K562 (cell line): ENCODE data around the gene HIPK2.

ENCODE experiments used
- BACH1 ChIP-seq: fragments of 200-800 bp; sonication (Bioruptor generic); IDR thresholded peaks from 2 replicates; pipeline ENCODE4 v1.6.1; 2016; ENCODE audit warnings: missing genetic modification characterization, missing compliant biosample characterization
- EP300 ChIP-seq: IDR thresholded peaks from 2 replicates; pipeline ENCODE4 v1.6.1; 2012; ENCODE audit warnings: low read length, improper control_type of control experiment
- FOXM1 ChIP-seq, 2 experiments: fragments of 450-650 bp in 1 of 2; sonication (generic) in 1 of 2; formaldehyde crosslinking in 1 of 2; IDR thresholded peaks; 2 replicates each; pipeline versions ENCODE4 v1.6.1 to v1.9.0; 2017 to 2022; ENCODE audit warnings: low read depth in 2 of 2, mild to moderate bottlenecking in 2 of 2, missing genetic modification reagents in 1 of 2, moderate library complexity in 1 of 2
- HDGF ChIP-seq: fragments of 450-650 bp; IDR thresholded peaks from 2 replicates; pipeline ENCODE4 v1.6.1; 2016
- KDM4B ChIP-seq, 2 experiments: fragments of 450-650 bp in 1 of 2; sonication (generic) in 1 of 2; IDR thresholded peaks; 2 replicates each; pipeline ENCODE4 v1.6.1; 2016 to 2017; ENCODE audit warnings: borderline replicate concordance in 2 of 2, antibody characterized with exemption in 1 of 2, low read depth in 1 of 2, mild to moderate bottlenecking in 1 of 2
- LARP7 ChIP-seq: fragments of 450-650 bp; IDR thresholded peaks from 2 replicates; pipeline ENCODE4 v1.6.1; 2016
- MAFF ChIP-seq: IDR thresholded peaks from 2 replicates; pipeline ENCODE4 v1.6.1; 2012; ENCODE audit warnings: low read length, improper control_type of control experiment
- NRF1 ChIP-seq, 2 experiments: fragments of 450-650 bp; IDR thresholded peaks in 1 of 2; conservative IDR thresholded peaks in 1 of 2; 2 replicates each; pipeline ENCODE4 v1.6.1; 2014; ENCODE audit warnings: mild to moderate bottlenecking in 2 of 2
- SMAD4 ChIP-seq: fragments of 250-450 bp; sonication (Bioruptor Pico); conservative IDR thresholded peaks from 2 replicates; pipeline ENCODE4 v1.8.0; 2021; ENCODE audit warnings: inconsistent platforms, mild to moderate bottlenecking, moderate library complexity
- TEAD4 ChIP-seq, 2 experiments: sonication (generic) in 1 of 2; formaldehyde crosslinking in 1 of 2; IDR thresholded peaks; 2 replicates each; pipeline versions ENCODE4 v1.6.1 to v1.8.0; 2012 to 2022; ENCODE audit warnings: borderline replicate concordance in 1 of 2, inconsistent platforms in 1 of 2, low read length in 1 of 2, mild to moderate bottlenecking in 1 of 2, missing genetic modification reagents in 1 of 2
- XRCC4 ChIP-seq: IDR thresholded peaks from one replicate; pipeline ENCODE4 v1.6.1; 2011; ENCODE audit not compliant: insufficient read depth, insufficient read length; ENCODE audit errors: extremely low read depth
- ZNF239 ChIP-seq: fragments of 250-450 bp; sonication (Bioruptor Pico); IDR thresholded peaks from 2 replicates; pipeline ENCODE4 v1.4.0; 2020; ENCODE audit warnings: mild to moderate bottlenecking
- ZNF24 ChIP-seq: fragments of 450-650 bp; IDR thresholded peaks from 2 replicates; pipeline ENCODE4 v1.6.1; 2016
- TF ChIP-seq, protein P1 (sequence below), 3 experiments: IDR thresholded peaks in 2 of 3; conservative IDR thresholded peaks in 1 of 3; 2 replicates each; pipeline ENCODE4 v1.5.1; 2011 to 2012; ENCODE audit warnings: low read length in 3 of 3, mild to moderate bottlenecking in 3 of 3, control low read depth in 2 of 3, improper control_type of control experiment in 1 of 3, inconsistent platforms in 1 of 3, low read depth in 1 of 3, mixed read lengths in 1 of 3, moderate library complexity in 1 of 3; ENCODE audit not compliant: insufficient read depth in 2 of 3

DNA sequence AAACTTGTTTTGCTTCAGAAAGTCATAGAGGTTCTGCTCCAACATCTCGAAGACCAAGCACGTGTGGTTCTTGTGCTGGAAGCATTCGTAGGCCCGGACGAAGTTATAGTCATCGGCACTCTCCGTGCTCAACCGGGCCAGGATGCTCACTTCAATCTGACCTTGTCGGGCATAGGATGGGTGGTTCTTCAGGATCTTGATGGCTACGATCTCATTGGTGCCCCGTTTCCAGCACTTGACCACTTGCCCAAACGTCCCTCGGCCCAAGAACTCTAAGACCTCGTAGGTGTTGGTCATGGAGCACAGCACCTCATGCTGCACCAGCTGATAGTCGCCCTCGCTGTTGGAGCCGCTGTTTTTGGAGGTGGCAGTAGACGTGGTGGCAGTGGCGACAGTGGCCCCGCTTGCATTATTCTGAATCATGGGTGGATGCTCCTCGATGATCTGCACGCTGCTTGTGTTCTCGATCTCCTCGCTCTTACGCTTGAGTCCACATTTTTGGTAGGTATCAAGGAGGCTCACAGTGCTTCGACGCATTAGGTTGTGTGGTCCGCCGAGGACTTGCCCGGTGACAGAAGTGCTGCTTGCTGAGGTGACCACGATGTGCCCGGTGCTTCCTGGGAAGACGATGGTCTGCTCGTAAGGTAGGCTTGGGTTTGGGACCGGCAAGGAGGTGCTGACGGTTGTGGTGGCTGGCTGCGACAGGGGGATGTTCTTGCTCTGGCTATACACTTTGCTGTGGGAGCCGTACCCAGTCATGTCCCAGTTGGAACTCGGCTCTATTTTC lies 61.4 kb downstream of the HIPK2 start:
- TF ChIP-seq, protein P1, sequence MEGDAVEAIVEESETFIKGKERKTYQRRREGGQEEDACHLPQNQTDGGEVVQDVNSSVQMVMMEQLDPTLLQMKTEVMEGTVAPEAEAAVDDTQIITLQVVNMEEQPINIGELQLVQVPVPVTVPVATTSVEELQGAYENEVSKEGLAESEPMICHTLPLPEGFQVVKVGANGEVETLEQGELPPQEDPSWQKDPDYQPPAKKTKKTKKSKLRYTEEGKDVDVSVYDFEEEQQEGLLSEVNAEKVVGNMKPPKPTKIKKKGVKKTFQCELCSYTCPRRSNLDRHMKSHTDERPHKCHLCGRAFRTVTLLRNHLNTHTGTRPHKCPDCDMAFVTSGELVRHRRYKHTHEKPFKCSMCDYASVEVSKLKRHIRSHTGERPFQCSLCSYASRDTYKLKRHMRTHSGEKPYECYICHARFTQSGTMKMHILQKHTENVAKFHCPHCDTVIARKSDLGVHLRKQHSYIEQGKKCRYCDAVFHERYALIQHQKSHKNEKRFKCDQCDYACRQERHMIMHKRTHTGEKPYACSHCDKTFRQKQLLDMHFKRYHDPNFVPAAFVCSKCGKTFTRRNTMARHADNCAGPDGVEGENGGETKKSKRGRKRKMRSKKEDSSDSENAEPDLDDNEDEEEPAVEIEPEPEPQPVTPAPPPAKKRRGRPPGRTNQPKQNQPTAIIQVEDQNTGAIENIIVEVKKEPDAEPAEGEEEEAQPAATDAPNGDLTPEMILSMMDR (IDR thresholded peaks at IDR 0.05 in 2 of 3, conservative IDR thresholded peaks at IDR 0.05 in 1 of 3; ENCODE audit: insufficient read depth in 2 of 3, low read depth in 1 of 3, low read length in 3 of 3), result no peak
- TF ChIP-seq NRF1 (conservative IDR thresholded peaks at IDR 0.05 in 1 of 2, IDR thresholded peaks at IDR 0.05 in 1 of 2) (no peak), ZNF239 (CRISPR knock-in tag) (no peak), KDM4B (IDR thresholded peaks at IDR 0.05; ENCODE audit: borderline replicate concordance in 2 of 2, low read depth in 1 of 2) (no peak), XRCC4 (no peak), HDGF (no peak), ZNF24 (no peak), EP300 (no peak), MAFF (no peak), FOXM1 (IDR thresholded peaks at IDR 0.05; ENCODE audit: low read depth) (no peak), FOXM1 (CRISPR knock-in tag; IDR thresholded peaks at IDR 0.05; ENCODE audit: low read depth) (no peak), LARP7 (no peak), TEAD4 (IDR thresholded peaks at IDR 0.05; ENCODE audit: low read length) (no peak), TEAD4 (CRISPR knock-in tag; IDR thresholded peaks at IDR 0.05; ENCODE audit: borderline replicate concordance) (no peak), BACH1 (tag) (no peak), SMAD4 (CRISPR knock-in tag) (no peak)
